Natural killer cell (primary cell): ENCODE data around the gene ZNF787. TPM values are rescaled to one million over a fixed set of nuclear protein-coding genes. Genes with fewer than 3 reads are reported as not detected.
A peak's percentile ranks its signal among the peaks of the same experiment; 100 is the strongest.

Experiments used
- ATAC-seq, 3 donors: fragments of 150-1000 bp in 2 of 3; fragments of 200-7000 bp in 1 of 3; cut with Tn5 transposase; 1 replicate in 1 of 3; 2 replicates in 2 of 3; pipeline ENCODE4 v1.10.0; 2021; ENCODE audit warnings: mild to moderate bottlenecking in 2 of 3, moderate library complexity in 2 of 3
- DNase-seq, 2 donors: peaks; one replicate each; pipeline versions ENCODE4 v3.0.0 to v3.0.0-alpha.2; 2013 to 2021; ENCODE audit warnings: mixed read lengths in 1 of 2
- H3K27ac ChIP-seq: one replicate; pipeline ENCODE4 v1.5.1; 2013; ENCODE audit warnings: mild to moderate bottlenecking, low read length
- H3K27me3 ChIP-seq: one replicate; pipeline ENCODE4 v1.6.1; 2013; ENCODE audit warnings: low read length; ENCODE audit not compliant: control insufficient read depth, insufficient read depth
- H3K36me3 ChIP-seq: one replicate; pipeline ENCODE4 v1.6.1; 2013; ENCODE audit warnings: low read length; ENCODE audit not compliant: control insufficient read depth, insufficient read depth
- H3K4me1 ChIP-seq: one replicate; pipeline ENCODE4 v1.6.1; 2013; ENCODE audit warnings: low read length; ENCODE audit not compliant: control insufficient read depth, insufficient read depth
- H3K4me3 ChIP-seq: one replicate; pipeline ENCODE4 v1.5.1; 2013; ENCODE audit warnings: low read length
- H3K9me3 ChIP-seq: one replicate; pipeline ENCODE4 v1.6.1; 2013; ENCODE audit warnings: low read length; ENCODE audit not compliant: control insufficient read depth, insufficient read depth
- H3K27ac Mint-ChIP-seq, 2 donors: one replicate each; pipeline ENCODE4 v1.8.0; 2022; ENCODE audit warnings: mild to moderate bottlenecking in 2 of 2, mixed read lengths in 2 of 2, moderate library complexity in 1 of 2
- H3K27me3 Mint-ChIP-seq, 2 donors: one replicate each; pipeline ENCODE4 v1.8.0; 2022; ENCODE audit warnings: low read depth in 2 of 2, mixed read lengths in 2 of 2
- H3K36me3 Mint-ChIP-seq: one replicate; pipeline ENCODE4 v1.8.0; 2022; ENCODE audit warnings: mixed read lengths
- H3K4me1 Mint-ChIP-seq, 2 donors: one replicate each; pipeline ENCODE4 v1.8.0; 2022; ENCODE audit warnings: mixed read lengths in 2 of 2
- H3K4me3 Mint-ChIP-seq: one replicate; pipeline ENCODE4 v1.8.0; 2022; ENCODE audit warnings: mild to moderate bottlenecking, moderate library complexity, mixed read lengths
- H3K9me3 Mint-ChIP-seq, 2 donors: one replicate each; pipeline ENCODE4 v1.8.0; 2022; ENCODE audit warnings: mixed read lengths in 2 of 2
- WGBS: methylation state at CpG from one replicate; pipeline ENCODE4 v1.1.7; 2013; ENCODE audit warnings: missing lambda C conversion rate; ENCODE audit not compliant: insufficient coverage; 5-methylcytosine and 5-hydroxymethylcytosine counted together
- intact Hi-C: fragments of 100-400 bp; cut with micrococcal nuclease; formaldehyde crosslinking; loops from one replicate; pipeline ENCODE4 v1.14.2; 2022
- total RNA-seq, 4 donors: library from RNA; stranded (reverse); fragments of 120-200 nt in 1 of 4; gene quantifications; one replicate each; pipeline versions ENCODE4 v1.2.3 to v1.2.4, GENCODE V29; 2013 to 2022
- TF ChIP-seq, protein P1 (sequence below): fragments of 200-600 bp; IDR thresholded peaks from one replicate; pipeline ENCODE4 v1.8.0; 2022; ENCODE audit warnings: antibody characterized with exemption

Gene ZNF787
- total RNA-seq, 3 donors from 2014 or later (not counting 1 experiment from before 2014, with no cell fraction given) = 23.9 to 42.0 (median 36.9) TPM

DNA sequence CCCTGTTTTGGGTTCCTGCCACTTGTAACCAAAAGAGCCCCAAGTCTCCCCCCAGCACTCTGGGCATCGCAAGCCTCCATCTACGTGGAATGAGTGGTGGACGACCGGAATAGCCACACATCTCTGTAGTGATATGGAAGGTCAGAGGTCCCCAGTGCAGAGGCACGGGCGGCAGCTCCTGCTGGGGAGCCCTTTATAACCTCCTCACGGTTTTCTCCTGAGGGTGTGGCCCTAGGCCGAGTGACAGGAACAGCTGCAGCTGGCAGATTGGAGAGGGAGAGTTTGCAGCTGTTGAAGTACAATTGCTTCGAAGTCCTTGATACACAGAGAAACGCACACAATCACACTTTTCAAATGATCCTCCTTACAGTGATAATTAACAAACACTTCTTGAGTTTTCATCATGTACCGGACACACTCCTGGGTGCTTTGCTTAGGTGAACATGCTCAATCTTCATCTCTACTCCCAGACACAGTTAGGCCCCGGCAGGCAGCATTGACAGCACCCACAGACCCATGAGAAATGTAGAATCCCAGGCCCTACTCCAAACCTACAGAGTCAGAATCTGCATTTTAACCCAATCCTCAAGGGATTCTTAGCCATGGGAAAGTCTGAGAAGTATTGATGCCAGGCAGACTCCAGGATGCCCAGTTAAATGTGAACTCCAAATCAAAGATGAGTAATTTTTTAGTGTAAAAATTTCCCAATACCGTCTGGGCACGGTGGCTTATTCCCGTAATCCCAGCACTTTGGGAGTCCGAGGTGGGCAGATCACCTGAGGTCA, 4.9 kb upstream of the ZNF787 start:
- no peak for ATAC-seq
- WGBS = 87% methylated on average over 16 of the region's 16 CpGs
- Histone ChIP-seq H3K36me3 (no peaks in the 10 kb centered on the region), H3K27me3 (no peaks in the 10 kb centered on the region), H3K9me3 (no peaks in the 10 kb centered on the region), H3K4me1 (peaks cover 6% of the 10 kb centered on the region), H3K27ac (no peak overlapping the region), H3K4me3 (no peak overlapping the region)
- Mint-ChIP-seq H3K9me3 (no peaks in the 10 kb centered on the region), H3K27me3 (no peaks in the 10 kb centered on the region), H3K36me3 (no peaks in the 10 kb centered on the region), H3K4me3 (no peak overlapping the region), H3K27ac (no peak overlapping the region), H3K4me1 (peaks cover 0 to 8% of the 10 kb centered on the region in 2 donors)
- intact Hi-C loops = no loop called here
- DNase-seq = no peak
- TF ChIP-seq, protein P1, sequence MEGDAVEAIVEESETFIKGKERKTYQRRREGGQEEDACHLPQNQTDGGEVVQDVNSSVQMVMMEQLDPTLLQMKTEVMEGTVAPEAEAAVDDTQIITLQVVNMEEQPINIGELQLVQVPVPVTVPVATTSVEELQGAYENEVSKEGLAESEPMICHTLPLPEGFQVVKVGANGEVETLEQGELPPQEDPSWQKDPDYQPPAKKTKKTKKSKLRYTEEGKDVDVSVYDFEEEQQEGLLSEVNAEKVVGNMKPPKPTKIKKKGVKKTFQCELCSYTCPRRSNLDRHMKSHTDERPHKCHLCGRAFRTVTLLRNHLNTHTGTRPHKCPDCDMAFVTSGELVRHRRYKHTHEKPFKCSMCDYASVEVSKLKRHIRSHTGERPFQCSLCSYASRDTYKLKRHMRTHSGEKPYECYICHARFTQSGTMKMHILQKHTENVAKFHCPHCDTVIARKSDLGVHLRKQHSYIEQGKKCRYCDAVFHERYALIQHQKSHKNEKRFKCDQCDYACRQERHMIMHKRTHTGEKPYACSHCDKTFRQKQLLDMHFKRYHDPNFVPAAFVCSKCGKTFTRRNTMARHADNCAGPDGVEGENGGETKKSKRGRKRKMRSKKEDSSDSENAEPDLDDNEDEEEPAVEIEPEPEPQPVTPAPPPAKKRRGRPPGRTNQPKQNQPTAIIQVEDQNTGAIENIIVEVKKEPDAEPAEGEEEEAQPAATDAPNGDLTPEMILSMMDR = no peak

DNA sequence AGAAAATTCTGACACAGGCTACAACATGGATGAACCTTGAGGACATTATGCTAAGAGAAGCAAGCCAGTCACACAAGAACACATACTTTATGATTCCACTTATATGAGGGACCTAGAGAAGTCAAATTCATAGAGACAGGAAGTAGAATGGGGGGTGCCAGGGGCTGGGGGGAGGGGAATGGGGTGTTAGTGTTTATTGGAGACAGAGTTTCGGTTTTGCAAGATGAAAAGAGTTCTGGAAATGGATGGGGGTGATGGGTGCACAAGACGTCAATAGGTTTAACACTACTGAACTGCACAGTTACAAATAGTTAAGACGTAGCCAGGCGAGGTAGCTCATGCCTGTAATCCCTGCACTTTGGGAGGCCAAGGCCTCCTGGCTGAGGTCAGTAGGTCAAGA, 3.5 kb upstream of the ZNF787 start:
- Histone ChIP-seq H3K9me3 (no peaks in the 10 kb centered on the region), H3K36me3 (no peaks in the 10 kb centered on the region), H3K4me1 (peaks cover 16% of the 10 kb centered on the region), H3K4me3 (no peak overlapping the region), H3K27ac (no peak overlapping the region), H3K27me3 (no peaks in the 10 kb centered on the region)
- TF ChIP-seq, protein P1 = no peak
- intact Hi-C loops = no loop called here
- Mint-ChIP-seq H3K4me3 (no peak overlapping the region), H3K27me3 (no peaks in the 10 kb centered on the region), H3K4me1 (peaks cover 9 to 18% of the 10 kb centered on the region in 2 donors), H3K27ac (no peak overlapping the region), H3K36me3 (no peaks in the 10 kb centered on the region), H3K9me3 (no peaks in the 10 kb centered on the region)
- 82% methylated on average over 4 of the region's 4 CpGs for WGBS
- DNase-seq (peak in 1 of 2 donors; percentile 65), ATAC-seq (no peak)

DNA sequence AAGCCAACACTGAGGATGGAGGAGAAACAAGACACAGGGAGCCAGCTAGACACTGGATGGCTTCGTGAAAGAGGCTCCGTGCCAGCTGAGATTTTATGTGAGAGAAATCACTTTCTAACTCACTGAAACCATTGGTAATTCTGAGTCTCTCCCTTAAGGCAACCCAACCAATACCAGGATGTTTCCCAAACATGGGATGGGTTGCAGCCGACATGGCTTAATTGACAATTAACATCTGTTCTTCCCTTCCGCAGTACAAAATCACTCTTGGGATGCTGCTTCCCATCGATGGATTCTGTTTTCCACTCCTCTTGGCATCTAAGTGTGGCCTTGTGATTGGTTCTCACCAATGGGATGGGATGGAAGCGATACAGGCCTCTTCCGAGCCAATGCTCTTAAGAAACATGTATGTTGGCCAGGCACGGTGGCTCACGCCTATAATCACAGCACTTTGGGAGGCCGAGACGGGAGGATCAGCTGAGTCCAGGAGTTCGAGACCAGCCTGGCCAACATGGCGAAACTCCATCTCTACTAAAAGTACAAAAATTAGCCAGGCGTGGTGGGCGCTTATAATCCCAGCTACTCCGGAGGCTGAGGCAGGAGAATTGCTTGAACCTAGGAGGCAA, 2.3 kb upstream of the ZNF787 start:
- no peaks in the 10 kb centered on the region for H3K36me3 ChIP-seq
- no peak overlapping the region for H3K4me3 Mint-ChIP-seq
- ATAC-seq = no peak
- no peaks in the 10 kb centered on the region for H3K27me3 Mint-ChIP-seq
- TF ChIP-seq, protein P1 = no peak
- 97% methylated on average over 16 of the region's 16 CpGs for WGBS
- peaks cover 16 to 28% of the 10 kb centered on the region in 2 donors for H3K4me1 Mint-ChIP-seq
- no peaks in the 10 kb centered on the region for H3K27me3 ChIP-seq
- H3K9me3 Mint-ChIP-seq = no peaks in the 10 kb centered on the region
- no peak overlapping the region for H3K27ac ChIP-seq
- DNase-seq = no peak
- H3K9me3 ChIP-seq = no peaks in the 10 kb centered on the region
- intact Hi-C loops = no loop called here
- no peak overlapping the region for H3K4me3 ChIP-seq
- no peak overlapping the region for H3K27ac Mint-ChIP-seq
- no peaks in the 10 kb centered on the region for H3K36me3 Mint-ChIP-seq
- H3K4me1 ChIP-seq = peaks cover 25% of the 10 kb centered on the region
